Panc1 (cell line): Measurements from ENCODE around the gene RPS6KB2. TPM values are rescaled to one million over a fixed set of nuclear protein-coding genes. Genes with fewer than 3 reads are reported as not detected.
A peak's percentile ranks its signal among the peaks of the same experiment; 100 is the strongest.
"Not testable (repeated sequence)": the region's sequence is repeated elsewhere in the genome, so short reads cannot be mapped to it uniquely, and the experiment has no call there.

Source experiments
- ATAC-seq: fragments of 200-7000 bp; cut with Tn5 transposase; 2 replicates; pipeline ENCODE4 v1.9.1; 2020; ENCODE audit warnings: mild to moderate bottlenecking, moderate library complexity
- BruUV-seq: library from RNA; stranded (reverse); fragments of 400-500 nt; replicated peaks from 2 replicates; lab custom pipeline; 2021; lab: Mats Ljungman, UMichigan
- CTCF ChIA-PET: fragments of 300-600 bp; sonication (Branson Sonifier 250); formaldehyde crosslinking; loops from one replicate; lab custom pipeline; 2022; ENCODE audit warnings: antibody characterized with exemption; lab: Charles Lee
- POLR2A ChIA-PET: fragments of 300-600 bp; sonication (Branson Sonifier 250); formaldehyde crosslinking; loops from one replicate; lab custom pipeline; 2022; ENCODE audit warnings: antibody characterized with exemption; lab: Charles Lee
- DNase-seq: peaks from one replicate; pipeline ENCODE4 v3.0.0-alpha.2; 2010; ENCODE audit warnings: low read depth, low spot score
- H3K27ac ChIP-seq: 2 replicates; pipeline ENCODE4 v1.5.1; 2011; ENCODE audit warnings: mild to moderate bottlenecking, low read length, inconsistent platforms
- H3K27me3 ChIP-seq: fragments of 200-500 bp; sonication (Bioruptor generic); 2 replicates; pipeline ENCODE4 v1.6.0; 2014; ENCODE audit warnings: low read length, inconsistent platforms; ENCODE audit not compliant: control insufficient read depth, insufficient read depth
- H3K36me3 ChIP-seq: fragments of 200-500 bp; sonication (Bioruptor generic); 2 replicates; pipeline ENCODE4 v1.5.1; 2014; ENCODE audit warnings: inconsistent platforms, mild to moderate bottlenecking, low read length, moderate library complexity; ENCODE audit not compliant: control insufficient read depth, insufficient read depth
- H3K4me1 ChIP-seq: 2 replicates; pipeline ENCODE4 v1.5.1; 2011; ENCODE audit warnings: inconsistent platforms, mild to moderate bottlenecking, low read length, moderate library complexity; ENCODE audit not compliant: control insufficient read depth, insufficient read depth
- H3K4me3 ChIP-seq, 2 experiments: 2 replicates each; pipeline ENCODE4 v1.5.1; 2011 to 2012; ENCODE audit warnings: low read depth in 2 of 2, low read length in 2 of 2, mild to moderate bottlenecking in 2 of 2, inconsistent platforms in 1 of 2, moderate library complexity in 1 of 2
- H3K9me3 ChIP-seq: fragments of 200-500 bp; sonication (Bioruptor generic); 2 replicates; pipeline ENCODE4 v1.5.1; 2014; ENCODE audit warnings: low read depth, mild to moderate bottlenecking, inconsistent platforms, low read length, moderate library complexity; ENCODE audit not compliant: control insufficient read depth, insufficient read depth
- CTCF ChIP-seq: fragments of 450-650 bp; IDR thresholded peaks from 2 replicates; pipeline ENCODE4 v1.5.1; 2017; ENCODE audit warnings: mild to moderate bottlenecking
- POLR2AphosphoS5 ChIP-seq: IDR thresholded peaks from 2 replicates; pipeline ENCODE4 v1.6.1; 2012; ENCODE audit warnings: mild to moderate bottlenecking, low read depth, low read length, moderate library complexity
- SIN3A ChIP-seq: IDR thresholded peaks from 2 replicates; pipeline ENCODE4 v1.6.1; 2012; ENCODE audit warnings: low read depth, mild to moderate bottlenecking, low read length, moderate library complexity, borderline replicate concordance; ENCODE audit not compliant: insufficient read depth
- TCF7L2 ChIP-seq: IDR thresholded peaks from 2 replicates; pipeline ENCODE4 v1.6.1; 2011; ENCODE audit warnings: mild to moderate bottlenecking, low read depth, low read length, inconsistent platforms
- in situ Hi-C: cut with HindIII; loops from 2 replicates; pipeline ENCODE4 v1.10.0; 2016; ENCODE audit warnings: low sequenced_read_pairs, low pct_unique_long_range_greater_than_20kb
- intact Hi-C: fragments of 100-400 bp; cut with micrococcal nuclease; formaldehyde crosslinking; loops from one replicate; pipeline ENCODE4 v1.10.0; 2022; ENCODE audit not compliant: unreplicated experiment
- total RNA-seq: library from RNA; stranded (reverse); gene quantifications from one replicate; pipeline ENCODE4 v1.2.1, GENCODE V29; 2021; ENCODE audit not compliant: unreplicated experiment

The RPS6KB2 gene
- total RNA-seq, 1 experiment from 2014 or later = 68.5 TPM

GRCh38 chr11:67401495-67402191, 26.7 kb upstream of the RPS6KB2 start, which contains the start of gene PPP1CA:
Gene PPP1CA (minus strand): TSS chr11:67401858. CDS start chr11:67401782, 76 bp downstream.
- CTCF ChIA-PET = interaction anchor here (0.6 to 1.6 kb wide), 10 partner anchors 10 to 104 kb away, joined by 3 to 9 read pairs (median 6); partner anchors contain the start of gene PITPNM1
- Histone ChIP-seq H3K27ac (peak within 1 kb of the TSS; percentile 98), H3K4me3 (peak within 1 kb of the TSS; percentile 84 to 96), H3K36me3 (peaks cover 7% of the 10 kb centered on the region), H3K4me1 (peaks cover 36% of the 10 kb centered on the region), H3K9me3 (no peaks in the 10 kb centered on the region), H3K27me3 (no peaks in the 10 kb centered on the region)
- BruUV-seq = no TSS peak
- TF ChIP-seq SIN3A = peak; percentile 87; the same call in 1 of the 2 replicates
- TF ChIP-seq TCF7L2 = no peak
- peak; percentile 98 for TF ChIP-seq CTCF
- peak; percentile 87 for TF ChIP-seq POLR2AphosphoS5
- in situ Hi-C loops (no loop called here), intact Hi-C loops (no loop called here)
- DNase-seq = peak; percentile 8
- POLR2A ChIA-PET = interaction anchor here (0.5 to 1.7 kb wide), 13 partner anchors 10 to 1000 kb away, joined by 3 to 8 read pairs (median 4); no protein-coding TSS in a partner anchor
- peak; percentile 92 for ATAC-seq

GRCh38 chr11:67402192-67402839, 26.0 kb upstream of the RPS6KB2 start:
- peak overlapping the region; percentile 27 to 46 for H3K4me3 ChIP-seq
- BruUV-seq, intact Hi-C loops: not testable (repeated sequence)

GRCh38 chr11:67403085-67403484, 25.2 kb upstream of the RPS6KB2 start:
- BruUV-seq, POLR2A ChIA-PET, H3K27ac ChIP-seq, H3K27me3 ChIP-seq, H3K9me3 ChIP-seq, intact Hi-C loops, ATAC-seq, H3K4me3 ChIP-seq, CTCF ChIA-PET, H3K36me3 ChIP-seq, DNase-seq, in situ Hi-C loops: not testable (repeated sequence)
- peaks cover 28% of the 10 kb centered on the region for H3K4me1 ChIP-seq

More at GRCh38 chr11:67402192-67402839, 26.0 kb upstream of the RPS6KB2 start:
- H3K36me3 ChIP-seq, H3K27me3 ChIP-seq, H3K9me3 ChIP-seq, DNase-seq, in situ Hi-C loops, ATAC-seq: not testable (repeated sequence)
- peak overlapping the region; percentile 98 for H3K27ac ChIP-seq
- peaks cover 32% of the 10 kb centered on the region for H3K4me1 ChIP-seq
- ChIA-PET CTCF (interaction anchor here (0.7 to 1.6 kb wide), 5 partner anchors 9 to 103 kb away, joined by 3 to 9 read pairs (median 8); partner anchors contain the start of gene PITPNM1), POLR2A (interaction anchor here (0.6 to 1.7 kb wide), 5 partner anchors 10 to 72 kb away, joined by 3 to 7 read pairs (median 6); no protein-coding TSS in a partner anchor)
